HG03565 (cell line): ENCODE data around the gene DHRSX.
"Not testable (repeated sequence)": the region's sequence is repeated elsewhere in the genome, so short reads cannot be mapped to it uniquely, and the experiment has no call there.

Source experiments
- ATAC-seq: cut with Tn5 transposase; IDR thresholded peaks from one replicate; pipeline ENCODE4 v1.9.1; 2021; ENCODE audit warnings: mild to moderate bottlenecking, moderate library complexity; ENCODE audit not compliant: unreplicated experiment

The DHRSX gene

DNA sequence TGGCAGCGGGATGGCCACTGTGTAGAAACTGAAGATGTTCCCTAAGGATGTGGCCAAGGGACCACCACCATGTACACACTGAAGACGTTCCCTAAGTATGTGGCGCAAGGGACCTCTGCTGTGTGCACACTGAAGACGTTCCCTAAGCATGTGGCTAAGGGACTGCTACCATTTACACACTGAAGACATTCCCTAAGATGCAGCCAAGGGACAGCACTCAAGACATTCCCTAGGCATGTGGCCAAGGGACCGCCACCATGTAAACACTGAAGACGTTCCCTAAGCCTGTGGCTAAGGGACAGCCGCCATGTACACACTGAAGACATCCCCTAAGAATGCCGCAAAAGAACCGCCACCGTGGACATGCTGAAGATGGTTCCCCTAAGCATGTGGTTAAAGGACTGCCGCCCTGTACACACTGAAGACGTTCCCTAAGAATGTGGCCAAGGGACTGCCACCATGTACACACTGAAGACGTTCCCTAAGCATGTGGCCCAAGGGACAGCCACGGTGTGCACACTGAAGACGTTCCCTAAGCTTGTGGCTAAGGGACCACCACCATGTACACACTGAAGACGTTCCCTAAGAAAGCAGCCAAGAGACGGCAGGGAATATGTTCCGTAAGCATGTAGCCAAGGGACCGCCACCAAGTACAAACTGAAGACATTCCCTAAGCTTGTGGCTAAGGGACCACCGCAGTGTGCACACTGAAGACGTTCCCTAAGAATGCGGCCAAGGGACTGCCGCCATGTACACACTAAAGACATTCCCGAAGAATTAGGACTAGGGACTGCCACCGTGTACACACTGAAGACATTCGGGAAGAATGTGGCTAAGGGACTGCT, 43.3 kb downstream of the DHRSX start:
- ATAC-seq = no peak

DNA sequence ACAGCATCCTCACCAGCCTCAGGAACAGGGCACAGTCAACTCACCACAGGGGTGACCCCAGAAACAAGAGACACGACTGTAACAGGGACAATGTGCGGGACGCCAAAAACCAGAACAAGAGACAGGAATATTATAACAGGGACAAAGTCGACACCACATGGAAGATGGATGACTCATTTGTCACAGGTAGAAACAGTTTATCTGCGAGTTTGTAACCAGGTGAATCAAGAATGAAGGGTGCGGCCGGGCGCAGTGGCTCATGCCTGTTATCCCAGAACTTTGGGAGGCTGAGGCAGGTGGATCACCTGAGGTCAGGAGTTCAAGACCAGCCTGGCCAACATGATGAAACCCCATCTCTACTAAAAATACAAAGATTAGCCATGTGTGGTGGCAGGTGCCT, 44.7 kb downstream of the DHRSX start:
- ATAC-seq = not testable (repeated sequence)

- not testable (repeated sequence) for ATAC-seq
These were observed 46.2 kb downstream of the DHRSX start for GRCh38 chrX:2454620-2455019.

DNA sequence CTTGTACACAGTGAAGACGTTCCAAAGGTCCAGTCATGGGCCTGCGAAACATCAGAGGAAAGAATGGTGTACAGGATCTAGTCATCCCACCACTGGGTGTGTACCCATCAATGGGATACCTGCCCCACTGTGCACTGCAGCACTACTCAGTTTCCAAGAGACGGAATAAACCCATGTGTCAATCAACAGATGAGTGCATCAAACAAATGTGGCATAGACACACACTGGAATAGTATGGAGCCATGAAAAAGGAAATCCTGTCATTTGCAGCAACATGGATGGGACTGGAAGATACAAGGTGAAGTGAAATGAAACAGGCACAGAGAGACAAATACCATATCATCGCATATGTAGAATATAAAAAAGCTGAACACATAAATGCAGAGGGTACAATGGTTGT, 48.0 kb downstream of the DHRSX start:
- no peak for ATAC-seq

DNA sequence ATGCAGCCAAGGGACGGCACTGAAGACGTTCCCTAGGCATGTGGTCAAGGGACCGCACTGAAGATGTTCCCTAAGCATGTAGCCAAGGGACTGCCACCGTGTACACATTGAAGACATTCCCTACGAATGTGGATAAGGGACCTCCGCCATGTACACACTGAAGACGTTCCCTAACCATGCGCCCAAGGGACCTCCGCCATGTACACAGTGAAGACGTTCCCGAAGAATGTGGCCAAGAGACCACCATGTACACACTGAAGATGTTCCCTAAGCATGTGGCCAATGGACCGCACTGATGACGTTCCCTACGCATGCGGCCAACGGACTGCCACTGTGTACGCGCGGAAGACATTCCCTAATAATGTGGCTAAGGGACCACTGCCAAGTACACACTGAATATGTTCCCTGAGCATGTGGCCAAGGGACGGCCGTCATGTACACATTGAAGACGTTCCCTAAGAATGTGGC, 48.4 kb downstream of the DHRSX start:
- no peak for ATAC-seq

GRCh38 chrX:2451501-2452316, 49.1 kb downstream of the DHRSX start:
- no peak for ATAC-seq

DNA sequence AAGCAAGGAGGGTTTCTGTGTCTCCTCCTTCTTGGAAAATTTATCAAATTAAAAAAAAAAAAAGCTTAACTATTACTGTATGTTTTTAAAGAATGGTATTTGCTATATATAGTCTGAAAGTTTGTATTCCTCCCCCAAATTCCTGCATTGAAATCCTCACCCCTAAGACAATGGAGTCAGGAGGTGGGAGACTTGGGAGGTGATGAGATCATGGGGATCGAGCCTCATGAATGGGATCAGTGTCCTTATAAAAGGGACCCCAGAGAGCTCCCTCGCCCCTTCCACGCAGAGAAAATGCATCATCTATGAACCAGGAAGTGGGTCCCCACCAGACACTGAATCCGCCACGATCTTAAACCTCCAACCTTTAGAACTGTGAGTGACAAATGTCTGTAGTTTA, 50.1 kb downstream of the DHRSX start:
- ATAC-seq = no peak

DNA sequence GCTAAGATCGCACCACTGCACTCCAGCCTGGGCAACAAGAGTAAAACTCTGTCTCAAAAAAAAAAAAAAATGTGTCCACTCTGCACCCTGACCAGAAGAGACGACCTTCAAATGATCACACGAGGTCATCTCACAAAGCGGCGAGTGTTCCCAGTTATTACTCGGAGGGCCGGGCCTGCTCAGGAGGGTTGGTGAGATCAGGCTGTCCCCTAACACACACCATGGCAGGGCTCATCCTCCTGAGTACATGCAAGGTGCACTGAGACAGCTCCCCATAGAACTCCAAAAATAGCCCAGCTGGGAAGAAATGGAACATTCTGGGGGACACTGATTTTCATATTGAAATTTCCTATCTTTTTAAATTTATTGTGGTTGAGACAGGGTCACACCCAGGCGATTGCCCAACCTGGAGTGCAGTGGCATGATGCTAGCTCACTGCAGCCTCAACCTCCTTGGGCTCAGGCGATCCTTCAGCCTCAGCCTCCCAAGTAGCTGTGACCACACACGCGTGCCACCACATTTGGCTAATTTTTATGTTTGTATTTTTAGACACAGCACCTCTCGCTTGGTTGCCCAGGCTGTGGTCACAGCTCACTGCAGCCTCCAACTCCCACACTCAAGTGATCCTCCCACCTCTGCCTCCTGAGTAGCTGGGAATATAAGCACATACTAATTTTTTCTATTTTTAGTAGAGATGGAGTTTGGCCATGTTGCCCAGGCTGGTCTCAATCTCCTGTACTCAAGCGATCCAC, 51.5 kb downstream of the DHRSX start:
- ATAC-seq = no peak

DNA sequence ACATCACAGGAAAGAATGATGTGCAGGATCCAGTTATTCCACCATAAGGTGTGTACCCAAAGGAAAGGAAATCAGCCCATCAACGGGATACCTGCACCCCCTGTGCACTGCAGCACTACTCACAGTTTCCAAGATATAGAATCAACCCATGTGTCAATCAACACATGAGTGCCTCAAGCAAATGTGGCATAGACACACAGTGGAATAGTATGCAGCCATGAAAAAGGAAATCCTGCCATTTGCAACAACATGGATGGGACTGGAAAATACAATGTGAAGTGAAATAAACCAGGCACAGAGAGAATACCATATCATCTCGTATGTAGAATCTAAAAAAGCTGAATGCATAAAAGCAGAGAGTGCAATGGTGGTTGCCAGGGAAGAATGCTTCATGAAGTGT, 53.3 kb downstream of the DHRSX start:
- ATAC-seq = no peak

DNA sequence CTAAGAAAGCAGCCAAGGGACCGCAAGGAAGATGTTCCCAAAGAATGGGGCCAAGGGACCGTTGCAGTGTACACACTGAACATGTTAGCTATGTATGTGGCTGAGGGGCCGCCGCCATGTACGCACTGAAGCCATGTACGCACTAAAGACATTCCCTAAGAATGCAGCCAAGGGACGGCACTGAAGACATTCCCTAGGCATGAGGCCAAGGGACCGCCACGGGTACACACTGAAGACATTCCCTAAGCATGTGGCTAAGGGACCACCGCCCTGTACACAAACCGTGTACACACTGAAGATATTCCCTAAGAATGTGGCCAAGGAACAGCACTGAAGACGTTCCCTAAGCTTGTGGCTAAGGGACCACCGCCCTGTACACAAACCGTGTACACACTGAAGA, 54.0 kb downstream of the DHRSX start:
- no peak for ATAC-seq

DNA sequence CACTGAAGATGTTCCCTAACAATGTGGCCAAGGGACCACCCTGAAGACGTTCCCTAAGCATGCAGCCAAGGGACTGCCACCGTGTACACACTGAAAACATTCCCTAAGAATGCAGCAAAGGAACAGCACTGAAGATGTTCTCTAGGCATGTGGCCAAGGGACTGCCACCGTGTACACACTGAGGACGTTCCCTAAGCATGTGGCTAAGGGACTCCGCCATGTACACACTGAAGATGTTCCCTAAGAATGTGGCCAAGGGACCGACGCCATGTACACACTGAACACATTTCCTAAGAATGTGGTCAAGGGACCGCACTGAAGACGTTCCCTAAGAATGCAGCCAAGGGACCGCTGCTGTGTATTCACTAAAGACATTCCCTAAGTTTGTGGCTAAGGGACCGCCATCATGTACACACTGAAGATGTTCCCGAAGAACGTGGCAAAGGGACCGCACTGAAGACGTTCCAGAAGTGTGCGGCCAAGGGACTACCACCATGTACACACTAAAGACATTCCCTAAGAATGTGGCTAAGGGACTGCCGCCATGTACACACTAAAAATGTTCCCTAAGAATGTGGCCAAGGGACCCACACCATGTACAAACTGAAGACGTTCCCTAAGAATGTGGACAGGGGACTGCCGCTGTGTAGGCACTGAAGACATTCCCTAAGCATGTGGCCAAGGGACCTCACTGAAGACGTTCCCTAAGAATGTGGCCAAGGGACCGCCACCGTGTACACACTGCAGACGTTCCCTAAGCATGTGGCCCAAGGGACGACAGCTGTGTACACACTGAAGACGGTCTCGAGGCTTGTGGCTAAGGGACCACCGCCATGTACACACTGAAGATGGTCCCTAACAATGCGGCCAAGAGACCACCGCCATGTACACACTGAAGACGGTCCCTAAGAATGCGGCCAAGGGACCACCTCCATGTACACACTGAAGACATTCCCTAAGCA, 54.8 kb downstream of the DHRSX start:
- ATAC-seq = no peak

DNA sequence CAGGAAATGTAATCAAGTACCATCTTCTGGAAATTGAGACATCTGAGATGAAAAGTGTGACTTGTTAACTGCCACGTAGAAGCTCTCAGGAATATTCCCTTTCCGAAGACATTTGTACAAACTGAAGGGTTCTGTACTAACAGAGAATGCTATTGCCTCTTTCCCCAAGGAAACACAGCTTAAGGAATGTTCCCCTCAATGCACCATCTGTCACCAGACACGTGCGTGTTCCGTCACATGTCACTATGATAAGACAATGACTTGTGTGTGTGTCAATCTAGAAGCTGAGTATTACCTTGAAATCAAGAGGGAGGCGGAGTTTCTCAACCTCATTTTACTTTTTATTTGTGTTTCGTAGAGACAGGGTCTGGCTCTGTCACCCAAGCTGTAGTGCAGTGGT, 58.1 kb downstream of the DHRSX start:
- ATAC-seq = no peak

- no peak for ATAC-seq
These were observed 59.3 kb downstream of the DHRSX start for GRCh38 chrX:2441466-2441865.

- no peak for ATAC-seq
These were observed 61.2 kb downstream of the DHRSX start for GRCh38 chrX:2439613-2440012.

DNA sequence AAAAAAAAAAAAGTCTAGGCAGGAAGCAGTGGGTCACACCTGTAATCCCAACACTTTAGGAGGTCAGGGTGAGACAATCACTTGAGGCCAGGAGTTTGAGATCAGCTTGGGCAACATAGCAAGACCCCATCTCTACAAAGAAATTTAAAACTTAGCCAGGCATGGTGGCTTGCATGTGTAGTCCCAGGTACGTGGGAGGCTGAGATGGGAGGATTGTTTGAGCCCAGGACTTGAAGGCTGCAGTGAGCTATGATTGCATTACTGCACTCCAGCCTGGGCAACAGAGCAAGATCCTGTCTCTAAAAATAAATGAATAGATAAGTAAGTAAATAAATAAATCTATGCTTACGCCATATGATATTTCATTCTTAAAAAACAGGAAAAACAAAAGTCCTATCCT, 65.3 kb downstream of the DHRSX start:
- ATAC-seq = no peak

DNA sequence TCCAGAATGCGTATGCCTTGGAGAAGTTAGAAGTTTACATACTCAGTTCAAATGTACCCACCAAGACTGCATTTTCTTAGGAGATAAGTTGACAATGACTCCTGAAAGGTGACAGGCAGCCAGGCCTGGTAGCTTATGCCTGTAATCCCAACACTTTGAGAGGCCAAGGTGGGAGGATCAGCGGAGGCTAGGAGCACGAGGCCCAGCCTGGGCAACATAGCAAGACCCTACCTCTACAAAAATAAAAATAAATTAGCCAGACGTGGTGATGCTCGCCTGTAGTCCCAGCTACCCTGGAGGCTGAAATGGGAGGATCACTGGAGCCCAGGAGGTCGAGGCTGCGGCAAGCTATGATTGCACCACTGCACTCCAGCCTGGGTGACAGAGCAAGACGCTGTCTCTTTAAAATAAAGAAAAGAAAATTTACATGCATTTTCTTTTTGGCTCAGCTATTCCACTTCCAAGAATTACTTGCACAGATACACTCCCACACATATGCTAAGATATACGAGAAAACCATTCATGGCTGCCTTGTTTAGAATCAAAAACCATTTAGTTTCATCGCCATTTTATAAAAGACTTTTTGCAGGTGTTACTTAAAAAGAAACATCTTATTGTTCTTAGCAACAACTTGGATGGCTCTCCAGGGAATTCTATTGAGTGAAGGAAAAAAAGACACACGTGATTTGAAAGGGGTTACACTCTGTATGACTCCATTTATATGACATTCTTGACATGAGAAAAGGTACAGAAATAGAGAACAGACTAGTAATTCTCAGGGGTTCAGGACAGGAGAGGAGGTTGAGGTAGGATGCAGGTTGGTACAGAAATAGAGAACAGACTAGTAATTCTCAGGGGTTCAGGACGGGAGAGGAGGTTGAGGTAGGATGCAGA, 66.3 kb downstream of the DHRSX start:
- ATAC-seq = no peak

GRCh38 chrX:2432298-2432863, 68.4 kb downstream of the DHRSX start:
- ATAC-seq = no peak

GRCh38 chrX:2430265-2430825, 70.4 kb downstream of the DHRSX start:
- ATAC-seq = no peak

DNA sequence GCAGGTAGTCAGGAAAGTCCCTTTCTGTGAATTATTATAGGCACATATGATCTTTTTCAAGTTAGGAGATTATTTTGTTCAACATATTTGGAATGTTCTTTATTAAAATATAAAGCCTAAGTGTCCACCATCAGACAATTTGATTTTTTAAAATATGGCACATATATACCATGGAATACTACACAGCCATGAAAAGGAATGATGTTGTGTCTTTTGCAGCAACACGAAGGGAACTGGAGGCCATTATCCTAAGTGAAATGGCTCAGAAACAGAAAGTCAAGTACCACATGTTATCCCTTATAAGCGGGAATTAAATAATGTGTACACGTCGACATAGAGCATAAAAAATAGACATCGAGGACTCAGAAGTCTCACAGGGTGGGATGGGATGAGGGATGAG, 73.0 kb downstream of the DHRSX start:
- no peak for ATAC-seq
